Measurements from ENCODE around the gene CCM2.

The CCM2 gene

GRCh38 chr7:45076946-45077345, 76.9 kb downstream of the CCM2 start:
- no peak overlapping the region for H3K4me3 ChIP-seq (ENCODE audit: low read depth, low read length)
- H3K9ac ChIP-seq (ENCODE audit: low read length), result no peak overlapping the region
- H3K4me1 ChIP-seq (ENCODE audit: control insufficient read depth, insufficient read depth, low read length), result peaks cover 9% of the 10 kb centered on the region; the same call in 1 of the 2 replicates
- H3K9me3 ChIP-seq (ENCODE audit: control insufficient read depth, insufficient read depth, low read depth, low read length), result no peaks in the 10 kb centered on the region
- no peaks in the 10 kb centered on the region for H3K27me3 ChIP-seq (ENCODE audit: control insufficient read depth, insufficient read depth, low read length)
- no peak overlapping the region for H3K27ac ChIP-seq (ENCODE audit: low read depth, low read length)
- peaks cover 43% of the 10 kb centered on the region for H3K36me3 ChIP-seq (ENCODE audit: control insufficient read depth, insufficient read depth, low read length)

- no peak overlapping the region for H3K4me3 ChIP-seq (ENCODE audit: low read depth, low read length)
- H3K9ac ChIP-seq (ENCODE audit: low read length), result no peak overlapping the region
- peaks cover 40% of the 10 kb centered on the region for H3K36me3 ChIP-seq (ENCODE audit: control insufficient read depth, insufficient read depth, low read length)
- no peaks in the 10 kb centered on the region for H3K9me3 ChIP-seq (ENCODE audit: control insufficient read depth, insufficient read depth, low read depth, low read length)
- peaks cover 3% of the 10 kb centered on the region; the same call in 1 of the 2 replicates for H3K4me1 ChIP-seq (ENCODE audit: control insufficient read depth, insufficient read depth, low read length)
- H3K27me3 ChIP-seq (ENCODE audit: control insufficient read depth, insufficient read depth, low read length), result no peaks in the 10 kb centered on the region
- no peak overlapping the region for H3K27ac ChIP-seq (ENCODE audit: low read depth, low read length)
These were observed 77.6 kb downstream of the CCM2 start for GRCh38 chr7:45077579-45077978.

GRCh38 chr7:45078125-45078681, 78.2 kb downstream of the CCM2 start:
- Histone ChIP-seq H3K36me3 (ENCODE audit: control insufficient read depth, insufficient read depth, low read length) (peaks cover 39% of the 10 kb centered on the region), H3K27me3 (ENCODE audit: control insufficient read depth, insufficient read depth, low read length) (no peaks in the 10 kb centered on the region), H3K27ac (ENCODE audit: low read depth, low read length) (no peak overlapping the region)

GRCh38 chr7:45080265-45080957, 80.4 kb downstream of the CCM2 start:
- H3K27ac ChIP-seq (ENCODE audit: low read depth, low read length), result no peak overlapping the region
- no peaks in the 10 kb centered on the region for H3K9me3 ChIP-seq (ENCODE audit: control insufficient read depth, insufficient read depth, low read depth, low read length)
- H3K4me3 ChIP-seq (ENCODE audit: low read depth, low read length), result no peak overlapping the region

More at GRCh38 chr7:45078125-45078681, 78.2 kb downstream of the CCM2 start:
- Histone ChIP-seq H3K9me3 (ENCODE audit: control insufficient read depth, insufficient read depth, low read depth, low read length) (no peaks in the 10 kb centered on the region), H3K4me1 (ENCODE audit: control insufficient read depth, insufficient read depth, low read length) (no peaks in the 10 kb centered on the region), H3K4me3 (ENCODE audit: low read depth, low read length) (no peak overlapping the region), H3K9ac (ENCODE audit: low read length) (no peak overlapping the region)

GRCh38 chr7:45080958-45081669, 81.1 kb downstream of the CCM2 start:
- Histone ChIP-seq H3K9me3 (ENCODE audit: control insufficient read depth, insufficient read depth, low read depth, low read length) (no peaks in the 10 kb centered on the region), H3K36me3 (ENCODE audit: control insufficient read depth, insufficient read depth, low read length) (peaks cover 9% of the 10 kb centered on the region; the same call in 1 of the 2 replicates), H3K4me1 (ENCODE audit: control insufficient read depth, insufficient read depth, low read length) (no peaks in the 10 kb centered on the region), H3K27me3 (ENCODE audit: control insufficient read depth, insufficient read depth, low read length) (no peaks in the 10 kb centered on the region), H3K27ac (ENCODE audit: low read depth, low read length) (no peak overlapping the region), H3K4me3 (ENCODE audit: low read depth, low read length) (no peak overlapping the region), H3K9ac (ENCODE audit: low read length) (no peak overlapping the region)

More at GRCh38 chr7:45080265-45080957, 80.4 kb downstream of the CCM2 start:
- Histone ChIP-seq H3K4me1 (ENCODE audit: control insufficient read depth, insufficient read depth, low read length) (no peaks in the 10 kb centered on the region), H3K27me3 (ENCODE audit: control insufficient read depth, insufficient read depth, low read length) (no peaks in the 10 kb centered on the region), H3K9ac (ENCODE audit: low read length) (no peak overlapping the region), H3K36me3 (ENCODE audit: control insufficient read depth, insufficient read depth, low read length) (peaks cover 17% of the 10 kb centered on the region)

- H3K9ac ChIP-seq (ENCODE audit: low read length), result no peak overlapping the region
- no peaks in the 10 kb centered on the region for H3K9me3 ChIP-seq (ENCODE audit: control insufficient read depth, insufficient read depth, low read depth, low read length)
- no peak overlapping the region for H3K27ac ChIP-seq (ENCODE audit: low read depth, low read length)
- no peaks in the 10 kb centered on the region for H3K4me1 ChIP-seq (ENCODE audit: control insufficient read depth, insufficient read depth, low read length)
- no peak overlapping the region for H3K4me3 ChIP-seq (ENCODE audit: low read depth, low read length)
- 0 out of 2 replicates have a peak, but pooled peaks cover 5% of the 10 kb centered on the region for H3K36me3 ChIP-seq (ENCODE audit: control insufficient read depth, insufficient read depth, low read length)
- no peaks in the 10 kb centered on the region for H3K27me3 ChIP-seq (ENCODE audit: control insufficient read depth, insufficient read depth, low read length)
These were observed 81.6 kb downstream of the CCM2 start for GRCh38 chr7:45081670-45081974.

GRCh38 chr7:45082031-45082830, 82.2 kb downstream of the CCM2 start:
- Histone ChIP-seq H3K4me3 (ENCODE audit: low read depth, low read length) (no peak overlapping the region), H3K4me1 (ENCODE audit: control insufficient read depth, insufficient read depth, low read length) (no peaks in the 10 kb centered on the region), H3K27ac (ENCODE audit: low read depth, low read length) (0 out of 2 replicates have a peak overlapping the region, but pooled peaks have one; percentile 47), H3K9ac (ENCODE audit: low read length) (no peak overlapping the region), H3K36me3 (ENCODE audit: control insufficient read depth, insufficient read depth, low read length) (0 out of 2 replicates have a peak, but pooled peaks cover under 1% of the 10 kb centered on the region), H3K9me3 (ENCODE audit: control insufficient read depth, insufficient read depth, low read depth, low read length) (no peaks in the 10 kb centered on the region), H3K27me3 (ENCODE audit: control insufficient read depth, insufficient read depth, low read length) (no peaks in the 10 kb centered on the region)

- Histone ChIP-seq H3K9me3 (ENCODE audit: control insufficient read depth, insufficient read depth, low read depth, low read length) (no peaks in the 10 kb centered on the region), H3K36me3 (ENCODE audit: control insufficient read depth, insufficient read depth, low read length) (no peaks in the 10 kb centered on the region), H3K4me1 (ENCODE audit: control insufficient read depth, insufficient read depth, low read length) (no peaks in the 10 kb centered on the region), H3K27ac (ENCODE audit: low read depth, low read length) (0 out of 2 replicates have a peak overlapping the region, but pooled peaks have one; percentile 47), H3K27me3 (ENCODE audit: control insufficient read depth, insufficient read depth, low read length) (peaks cover 2% of the 10 kb centered on the region), H3K9ac (ENCODE audit: low read length) (no peak overlapping the region), H3K4me3 (ENCODE audit: low read depth, low read length) (no peak overlapping the region)
These were observed 82.9 kb downstream of the CCM2 start for GRCh38 chr7:45082831-45083331.

GRCh38 chr7:45084336-45084735, 84.3 kb downstream of the CCM2 start:
- Histone ChIP-seq H3K9me3 (ENCODE audit: control insufficient read depth, insufficient read depth, low read depth, low read length) (no peaks in the 10 kb centered on the region), H3K27ac (ENCODE audit: low read depth, low read length) (no peak overlapping the region), H3K4me3 (ENCODE audit: low read depth, low read length) (no peak overlapping the region), H3K9ac (ENCODE audit: low read length) (no peak overlapping the region), H3K36me3 (ENCODE audit: control insufficient read depth, insufficient read depth, low read length) (no peaks in the 10 kb centered on the region), H3K4me1 (ENCODE audit: control insufficient read depth, insufficient read depth, low read length) (peaks cover 3% of the 10 kb centered on the region; the same call in 1 of the 2 replicates), H3K27me3 (ENCODE audit: control insufficient read depth, insufficient read depth, low read length) (peaks cover 8% of the 10 kb centered on the region)

- Histone ChIP-seq H3K9me3 (ENCODE audit: control insufficient read depth, insufficient read depth, low read depth, low read length) (no peaks in the 10 kb centered on the region), H3K4me3 (ENCODE audit: low read depth, low read length) (no peak overlapping the region), H3K36me3 (ENCODE audit: control insufficient read depth, insufficient read depth, low read length) (no peaks in the 10 kb centered on the region), H3K9ac (ENCODE audit: low read length) (no peak overlapping the region), H3K27me3 (ENCODE audit: control insufficient read depth, insufficient read depth, low read length) (peaks cover 14% of the 10 kb centered on the region), H3K27ac (ENCODE audit: low read depth, low read length) (no peak overlapping the region), H3K4me1 (ENCODE audit: control insufficient read depth, insufficient read depth, low read length) (peaks cover 3% of the 10 kb centered on the region; the same call in 1 of the 2 replicates)
These were observed 85.1 kb downstream of the CCM2 start for GRCh38 chr7:45084901-45085618.
